Keratinocyte (primary cell): ENCODE results near the gene C10orf67. TPM values are rescaled to one million over a fixed set of nuclear protein-coding genes. Genes with fewer than 3 reads are reported as not detected.

Experiments
- DNase-seq: peaks from one replicate; pipeline ENCODE4 v3.0.0-alpha.2; 2011; ENCODE audit warnings: low read depth, missing footprints, low spot score
- FAIRE-seq: peaks from 2 replicates; lab custom pipeline; 2011; peaks lifted over from hg19 to GRCh38; lab: Jason Lieb, UNC
- H2AFZ ChIP-seq: 2 replicates; pipeline ENCODE4 v1.6.0; 2012; ENCODE audit warnings: low read length, control low read depth, inconsistent platforms; ENCODE audit not compliant: control insufficient read depth
- H3K27ac ChIP-seq: 2 replicates; pipeline ENCODE4 v1.5.1; 2011; ENCODE audit warnings: low read length; ENCODE audit not compliant: control insufficient read depth, insufficient read depth
- H3K27me3 ChIP-seq: 3 replicates; pipeline ENCODE4 v1.6.0; 2011; ENCODE audit warnings: low read length; ENCODE audit not compliant: control insufficient read depth, insufficient read depth; ENCODE audit errors: extremely low read depth
- H3K36me3 ChIP-seq, 2 experiments: 2 replicates in 1 of 2; 3 replicates in 1 of 2; pipeline ENCODE4 v1.5.1; 2011; ENCODE audit warnings: low read length in 2 of 2, mild to moderate bottlenecking in 1 of 2; ENCODE audit not compliant: control insufficient read depth in 2 of 2, insufficient read depth in 2 of 2; ENCODE audit errors: extremely low read depth in 1 of 2
- H3K4me1 ChIP-seq: 3 replicates; pipeline ENCODE4 v1.5.1; 2011; ENCODE audit warnings: low read length; ENCODE audit not compliant: control insufficient read depth, insufficient read depth; ENCODE audit errors: extremely low read depth
- H3K4me2 ChIP-seq: 3 replicates; pipeline ENCODE4 v1.6.0; 2011; ENCODE audit warnings: low read depth, low read length; ENCODE audit not compliant: control insufficient read depth, insufficient read depth; ENCODE audit errors: extremely low read depth
- H3K4me3 ChIP-seq, 3 experiments: fragments of 200-600 bp in 1 of 3; sonication (generic) in 1 of 3; 2 replicates in 2 of 3; 3 replicates in 1 of 3; pipeline ENCODE4 v1.5.1; 2011 to 2016; ENCODE audit warnings: low read length in 3 of 3, mild to moderate bottlenecking in 3 of 3, control low read depth in 2 of 3, inconsistent platforms in 1 of 3, low read depth in 1 of 3, mixed read lengths in 1 of 3, mixed run types in 1 of 3, moderate library complexity in 1 of 3; ENCODE audit not compliant: control insufficient read depth in 2 of 3, insufficient read depth in 2 of 3; ENCODE audit errors: extremely low read depth in 1 of 3
- H3K79me2 ChIP-seq: 2 replicates; pipeline ENCODE4 v1.6.0; 2012; ENCODE audit warnings: low read length; ENCODE audit not compliant: control insufficient read depth, insufficient read depth
- H3K9ac ChIP-seq: 3 replicates; pipeline ENCODE4 v1.6.0; 2011; ENCODE audit warnings: low read length; ENCODE audit not compliant: control insufficient read depth, insufficient read depth; ENCODE audit errors: extremely low read depth
- H3K9me1 ChIP-seq: 3 replicates; pipeline ENCODE4 v1.6.0; 2011; ENCODE audit warnings: low read length; ENCODE audit not compliant: control insufficient read depth, insufficient read depth; ENCODE audit errors: extremely low read depth
- H3K9me3 ChIP-seq: 2 replicates; pipeline ENCODE4 v1.5.1; 2012; ENCODE audit warnings: low read depth, low read length; ENCODE audit not compliant: control insufficient read depth
- H4K20me1 ChIP-seq: 3 replicates; pipeline ENCODE4 v1.6.0; 2011; ENCODE audit warnings: low read length; ENCODE audit not compliant: control insufficient read depth, insufficient read depth; ENCODE audit errors: extremely low read depth
- EZH2 ChIP-seq: IDR thresholded peaks from one replicate; pipeline ENCODE4 v1.6.1; 2012; ENCODE audit warnings: inconsistent platforms, mild to moderate bottlenecking, low read length, moderate library complexity
- dilution Hi-C: fragments of 300-500 bp; cut with MboI; formaldehyde crosslinking; loops from one replicate; pipeline ENCODE4 v1.7.0; 2020; ENCODE audit warnings: low sequenced_read_pairs; ENCODE audit not compliant: extremely low pct_ligation_motif_present
- polyA plus RNA-seq, 5 experiments: library from polyadenylated mRNA; depleted of rRNA in 3 of 5; stranded (reverse) in 3 of 5; stranded (forward) in 1 of 5; unstranded in 1 of 5; fragments of >200 nt; gene quantifications; 1 replicate in 1 of 5; 2 replicates in 3 of 5; 3 replicates in 1 of 5; pipeline versions ENCODE4 v1.2.1 to v1.2.3, GENCODE V29; 2011 to 2012; ENCODE audit warnings: missing spikeins in 2 of 5, low read depth in 1 of 5, low replicate concordance in 1 of 5
- TF ChIP-seq, protein P1 (sequence below), 3 experiments: IDR thresholded peaks in 1 of 3; conservative IDR thresholded peaks in 1 of 3; optimal IDR thresholded peaks in 1 of 3; 2 replicates in 2 of 3; 3 replicates in 1 of 3; pipeline versions ENCODE3 to v1.5.1; 2011; ENCODE audit warnings: low read length in 3 of 3, mild to moderate bottlenecking in 3 of 3, moderate library complexity in 2 of 3, control low read depth in 1 of 3, inconsistent platforms in 1 of 3; ENCODE audit not compliant: insufficient read depth in 2 of 3; ENCODE audit errors: extremely low read depth in 1 of 3

Gene C10orf67
- polyA plus RNA-seq, 1 donor (not counting 4 experiments of a cell fraction or from before 2014, with no cell fraction given): 0.26 TPM

- no peak for DNase-seq
- Histone ChIP-seq H3K27me3 (peaks cover 87% of the 10 kb centered on the region), H3K9me3 (no peaks in the 10 kb centered on the region), H3K4me3 (no peak overlapping the region), H4K20me1 (no peaks in the 10 kb centered on the region), H3K79me2 (no peaks in the 10 kb centered on the region), H3K9ac (no peak overlapping the region), H3K36me3 (no peaks in the 10 kb centered on the region), H3K4me2 (no peak overlapping the region), H3K27ac (no peak overlapping the region), H2AFZ (no peak overlapping the region), H3K4me1 (no peaks in the 10 kb centered on the region), H3K9me1 (no peaks in the 10 kb centered on the region)
- dilution Hi-C loops: no loop called here
- no peak for TF ChIP-seq EZH2
- TF ChIP-seq, protein P1, sequence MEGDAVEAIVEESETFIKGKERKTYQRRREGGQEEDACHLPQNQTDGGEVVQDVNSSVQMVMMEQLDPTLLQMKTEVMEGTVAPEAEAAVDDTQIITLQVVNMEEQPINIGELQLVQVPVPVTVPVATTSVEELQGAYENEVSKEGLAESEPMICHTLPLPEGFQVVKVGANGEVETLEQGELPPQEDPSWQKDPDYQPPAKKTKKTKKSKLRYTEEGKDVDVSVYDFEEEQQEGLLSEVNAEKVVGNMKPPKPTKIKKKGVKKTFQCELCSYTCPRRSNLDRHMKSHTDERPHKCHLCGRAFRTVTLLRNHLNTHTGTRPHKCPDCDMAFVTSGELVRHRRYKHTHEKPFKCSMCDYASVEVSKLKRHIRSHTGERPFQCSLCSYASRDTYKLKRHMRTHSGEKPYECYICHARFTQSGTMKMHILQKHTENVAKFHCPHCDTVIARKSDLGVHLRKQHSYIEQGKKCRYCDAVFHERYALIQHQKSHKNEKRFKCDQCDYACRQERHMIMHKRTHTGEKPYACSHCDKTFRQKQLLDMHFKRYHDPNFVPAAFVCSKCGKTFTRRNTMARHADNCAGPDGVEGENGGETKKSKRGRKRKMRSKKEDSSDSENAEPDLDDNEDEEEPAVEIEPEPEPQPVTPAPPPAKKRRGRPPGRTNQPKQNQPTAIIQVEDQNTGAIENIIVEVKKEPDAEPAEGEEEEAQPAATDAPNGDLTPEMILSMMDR (optimal IDR thresholded peaks at IDR 0.05 in 1 of 3, IDR thresholded peaks at IDR 0.05 in 1 of 3, conservative IDR thresholded peaks at IDR 0.05 in 1 of 3; ENCODE audit: extremely low read depth in 1 of 3, insufficient read depth in 2 of 3, low read length in 3 of 3): no peak
- FAIRE-seq: no peak
Measured at GRCh38 chr10:23198610-23198939, 146.0 kb downstream of the C10orf67 start.

DNA sequence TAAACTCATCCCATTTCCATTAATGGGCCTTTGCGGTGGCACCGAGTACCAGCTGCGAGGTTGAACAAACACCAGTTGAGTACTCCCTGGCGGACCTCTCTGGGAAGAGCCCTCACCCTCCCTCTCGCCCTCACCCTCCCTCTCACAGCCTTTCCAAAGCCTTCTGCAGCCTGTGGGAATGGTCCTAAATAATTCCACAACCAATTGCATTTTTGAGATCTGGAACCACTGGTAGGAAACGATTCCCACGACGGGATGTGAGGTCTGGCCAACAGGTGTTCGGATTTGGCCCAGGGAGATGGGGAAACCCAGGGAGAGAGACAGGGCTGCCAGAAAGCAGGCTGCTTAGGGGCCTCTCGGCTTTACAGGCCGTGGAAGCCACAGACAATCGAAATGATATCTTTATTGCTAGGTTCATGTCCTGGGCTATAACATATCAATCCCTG, 147.2 kb downstream of the C10orf67 start:
- no peaks in the 10 kb centered on the region for H4K20me1 ChIP-seq
- no peaks in the 10 kb centered on the region for H3K36me3 ChIP-seq
- no peaks in the 10 kb centered on the region for H3K4me1 ChIP-seq
- no peak overlapping the region for H3K4me3 ChIP-seq
- H3K4me2 ChIP-seq: no peak overlapping the region
- H2AFZ ChIP-seq: no peak overlapping the region
- no peaks in the 10 kb centered on the region for H3K79me2 ChIP-seq
- DNase-seq: no peak
- no peak overlapping the region for H3K9ac ChIP-seq
- no peaks in the 10 kb centered on the region for H3K9me3 ChIP-seq
- peaks cover 93% of the 10 kb centered on the region for H3K27me3 ChIP-seq
- FAIRE-seq: no peak
- no peak overlapping the region for H3K27ac ChIP-seq
- dilution Hi-C loops: no loop called here
- TF ChIP-seq EZH2: no peak
- TF ChIP-seq, protein P1 (optimal IDR thresholded peaks at IDR 0.05 in 1 of 3, IDR thresholded peaks at IDR 0.05 in 1 of 3, conservative IDR thresholded peaks at IDR 0.05 in 1 of 3; ENCODE audit: extremely low read depth in 1 of 3, insufficient read depth in 2 of 3, low read length in 3 of 3): no peak
- no peaks in the 10 kb centered on the region for H3K9me1 ChIP-seq
